GM19193 (cell line): ENCODE measurements around the gene DCTN1.

Experiments
- POLR2A ChIP-seq: IDR thresholded peaks from 4 replicates; pipeline ENCODE4 v1.6.1; 2011; ENCODE audit not compliant: insufficient read depth, insufficient read length; ENCODE audit errors: extremely low read depth

DCTN1 gene

GRCh38 chr2:74415762-74416395 is 35.8 kb upstream of the DCTN1 start:
- TF ChIP-seq POLR2A: no peak

GRCh38 chr2:74414881-74415761 is 35.0 kb upstream of the DCTN1 start:
- no peak for TF ChIP-seq POLR2A

- no peak for TF ChIP-seq POLR2A
Measured at GRCh38 chr2:74414441-74414840, 34.3 kb upstream of the DCTN1 start.

- no peak for TF ChIP-seq POLR2A
Measured at GRCh38 chr2:74413001-74413698, 33.0 kb upstream of the DCTN1 start.

GRCh38 chr2:74407682-74408081 is 27.6 kb upstream of the DCTN1 start:
- TF ChIP-seq POLR2A: no peak

- no peak for TF ChIP-seq POLR2A
Measured at GRCh38 chr2:74406035-74406434, 25.9 kb upstream of the DCTN1 start.

GRCh38 chr2:74401891-74402290 is 21.8 kb upstream of the DCTN1 start:
- TF ChIP-seq POLR2A: no peak

- no peak for TF ChIP-seq POLR2A
Measured at GRCh38 chr2:74399785-74400184, 19.7 kb upstream of the DCTN1 start.

- no peak for TF ChIP-seq POLR2A
Measured at GRCh38 chr2:74396149-74396548, 16.0 kb upstream of the DCTN1 start.

GRCh38 chr2:74393525-74393924 is 13.4 kb upstream of the DCTN1 start:
- no peak for TF ChIP-seq POLR2A

- no peak for TF ChIP-seq POLR2A
Measured at GRCh38 chr2:74392449-74392743, 12.3 kb upstream of the DCTN1 start.

GRCh38 chr2:74391580-74392448 is 11.7 kb upstream of the DCTN1 start:
- peak; percentile 59 for TF ChIP-seq POLR2A

GRCh38 chr2:74391209-74391579 is 11.1 kb upstream of the DCTN1 start:
- TF ChIP-seq POLR2A: no peak

GRCh38 chr2:74390606-74391005 is 10.5 kb upstream of the DCTN1 start:
- TF ChIP-seq POLR2A: no peak

- no peak for TF ChIP-seq POLR2A
Measured at GRCh38 chr2:74387346-74387745, 7.2 kb upstream of the DCTN1 start.
